DND-41 (cell line): ENCODE data around the gene SH3BGRL3.

Experiments
- CTCF ChIP-seq: IDR thresholded peaks from 2 replicates; pipeline ENCODE4 v1.5.1; 2012; ENCODE audit warnings: borderline replicate concordance, low read length, moderate library complexity, mild to moderate bottlenecking; ENCODE audit not compliant: poor library complexity, severe bottlenecking; ENCODE audit errors: extremely low read depth
- EZH2 ChIP-seq: IDR thresholded peaks from 3 replicates; pipeline ENCODE4 v1.6.1; 2012; ENCODE audit warnings: borderline replicate concordance, low read depth, mild to moderate bottlenecking, moderate library complexity, low read length, inconsistent platforms; ENCODE audit not compliant: severe bottlenecking

DNA sequence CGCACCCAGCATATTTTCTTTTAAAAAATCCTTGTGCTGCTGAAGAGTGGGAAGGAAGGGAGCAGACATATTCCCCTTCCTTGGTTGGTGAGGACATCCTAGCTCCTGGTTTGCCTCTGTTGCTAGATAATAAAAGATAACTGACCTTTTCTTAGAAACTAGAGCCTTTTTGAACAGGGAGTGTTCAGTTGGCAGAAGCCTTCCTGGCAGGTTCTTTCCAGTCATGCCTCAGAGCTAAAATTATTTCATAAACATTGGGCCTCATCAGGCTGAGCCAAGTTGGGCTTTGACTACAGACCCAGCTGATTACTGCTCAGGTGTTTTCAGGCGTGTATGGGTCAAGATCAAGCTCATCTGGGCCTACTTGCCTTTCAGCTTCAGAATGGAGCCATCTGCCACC lies 22.7 kb upstream of the SH3BGRL3 start:
- TF ChIP-seq CTCF (no peak), EZH2 (no peak)
